Measurements from ENCODE around the gene BMP2K.

GRCh38 chr4:78756137-78756536 is 20.0 kb upstream of the BMP2K start:
- TF ChIP-seq MAX (IDR thresholded peaks at IDR 0.05) = no peak
- TF ChIP-seq CTCF (IDR thresholded peaks at IDR 0.05; ENCODE audit: control extremely low read depth in 1 of 3, insufficient read depth in 1 of 3, low read depth in 1 of 3, low read length in 3 of 3) = no peak
- no peak for TF ChIP-seq EGR1 (IDR thresholded peaks at IDR 0.05; ENCODE audit: borderline replicate concordance, low read depth, low read length)
- no peak for TF ChIP-seq PHF8 (conservative IDR thresholded peaks at IDR 0.05; ENCODE audit: low read depth, low read length)
- no peak for TF ChIP-seq YY1 (IDR thresholded peaks at IDR 0.05; ENCODE audit: low read depth, low read length)
- TF ChIP-seq ASH2L (IDR thresholded peaks at IDR 0.05; ENCODE audit: low read length) = no peak
- no peak for TF ChIP-seq NANOG (IDR thresholded peaks at IDR 0.05; ENCODE audit: insufficient read depth, low read depth, low read length, poor library complexity, severe bottlenecking)
- no peak for TF ChIP-seq MAFK (IDR thresholded peaks at IDR 0.05; ENCODE audit: low read depth, low read length)
- no peak for TF ChIP-seq SP1 (IDR thresholded peaks at IDR 0.05; ENCODE audit: low read depth, low read length)
- no peak for TF ChIP-seq EZH2 (IDR thresholded peaks at IDR 0.05; ENCODE audit: low read depth, low read length, severe bottlenecking)
- no peak for TF ChIP-seq POLR2A (IDR thresholded peaks at IDR 0.05; ENCODE audit: control extremely low read depth in 1 of 2, low read depth in 2 of 2, low read length in 2 of 2)
- TF ChIP-seq POLR2AphosphoS5 (IDR thresholded peaks at IDR 0.05; ENCODE audit: low read depth, low read length) = no peak
